GM19468 (cell line): ENCODE data around the gene ABHD14A.
"Not testable (repeated sequence)": the region's sequence is repeated elsewhere in the genome, so short reads cannot be mapped to it uniquely, and the experiment has no call there.

Experiments
- ATAC-seq: cut with Tn5 transposase; IDR thresholded peaks from one replicate; pipeline ENCODE4 v1.9.1; 2021; ENCODE audit warnings: mild to moderate bottlenecking, moderate library complexity, moderate number of reproducible peaks; ENCODE audit not compliant: unreplicated experiment; ENCODE audit errors: extremely low read depth

The ABHD14A gene

DNA sequence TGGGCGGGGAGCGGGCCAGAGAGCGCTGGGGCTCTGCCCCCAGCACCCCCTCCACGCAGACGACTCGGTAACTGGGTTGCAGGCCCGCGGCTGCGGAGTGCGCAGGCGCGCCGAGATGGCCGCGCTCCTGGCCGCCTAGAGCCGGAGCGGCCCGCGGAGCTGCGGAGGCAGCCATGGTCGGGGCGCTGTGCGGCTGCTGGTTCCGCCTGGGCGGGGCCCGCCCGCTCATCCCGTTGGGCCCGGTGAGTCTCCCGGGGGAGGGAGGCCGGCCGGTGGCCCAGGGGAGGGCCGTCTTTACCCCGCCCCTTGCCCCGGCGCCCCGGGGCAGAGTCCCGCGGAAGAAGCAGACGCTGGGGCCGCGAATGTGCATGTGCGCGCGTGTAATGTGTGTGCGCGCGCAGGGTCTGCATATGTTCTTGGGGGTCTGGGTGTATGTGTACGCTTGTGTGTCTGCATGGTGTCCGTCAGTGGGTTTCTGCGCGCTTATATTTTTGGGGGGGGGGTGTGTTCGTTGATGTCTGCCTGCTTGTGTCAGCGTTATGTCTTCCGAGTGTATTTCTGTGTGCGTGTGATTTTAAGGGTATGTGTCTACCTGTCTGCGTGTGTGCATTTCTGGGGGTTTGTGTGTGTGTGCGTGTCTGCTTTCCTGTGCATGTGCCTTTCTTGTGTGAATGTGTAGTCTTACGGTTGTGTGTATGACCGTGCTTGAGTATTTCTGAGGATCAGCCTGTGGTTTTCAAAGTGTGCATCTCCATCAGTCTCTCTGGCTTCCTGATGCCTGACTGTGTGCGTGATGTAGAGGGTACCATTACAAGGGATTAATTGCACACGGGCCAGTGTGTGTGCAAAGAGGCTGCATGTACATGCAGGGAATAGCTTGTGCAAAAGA lies at the start of gene ABHD14A:
Gene ABHD14A (plus strand): TSS at position 102 of the 889 bp plus-strand sequence. CDS start 72 bp downstream, at position 174.
- peak; percentile 37 for ATAC-seq

DNA sequence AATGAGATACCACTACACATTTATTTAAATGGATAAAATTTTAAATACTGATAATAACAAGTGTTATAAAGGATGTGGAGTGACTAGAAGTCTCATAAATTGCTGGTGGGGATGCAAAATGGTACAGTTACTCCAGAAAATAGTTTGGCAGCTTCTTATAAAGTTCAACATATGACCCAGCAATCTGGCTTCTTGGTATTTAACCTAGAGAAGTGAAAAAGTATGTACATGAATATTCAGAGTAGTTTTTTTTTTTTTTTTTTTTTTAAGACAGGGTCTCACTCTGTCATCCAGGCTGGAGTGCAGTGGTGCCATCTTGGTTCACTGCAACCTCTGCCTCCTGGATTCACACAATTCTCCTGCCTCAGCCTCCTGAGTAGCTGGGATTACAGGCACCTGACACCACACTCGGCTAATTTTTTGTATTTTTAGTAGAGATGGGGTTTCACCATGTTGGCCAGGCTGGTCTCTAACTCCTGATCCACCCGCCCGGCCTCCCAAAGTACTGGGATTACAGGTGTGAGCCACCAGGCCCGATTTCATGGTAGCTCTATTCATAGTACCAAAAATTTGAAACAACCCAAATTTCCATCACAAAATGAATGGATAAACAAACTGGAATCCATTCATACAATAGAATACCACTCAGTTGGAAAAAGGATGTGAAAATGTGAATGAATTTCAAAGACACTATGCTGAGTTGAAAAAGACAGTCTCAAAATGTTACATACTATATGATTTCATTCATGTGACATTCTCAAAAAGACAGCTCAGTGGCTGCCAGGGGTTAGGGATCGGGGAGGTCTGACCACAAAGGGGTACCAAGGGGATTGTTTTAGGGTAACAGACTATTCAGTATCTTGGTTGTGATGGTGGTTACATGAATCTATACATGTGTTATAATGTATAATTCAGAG lies 47.5 kb upstream of the ABHD14A start:
- no peak for ATAC-seq

DNA sequence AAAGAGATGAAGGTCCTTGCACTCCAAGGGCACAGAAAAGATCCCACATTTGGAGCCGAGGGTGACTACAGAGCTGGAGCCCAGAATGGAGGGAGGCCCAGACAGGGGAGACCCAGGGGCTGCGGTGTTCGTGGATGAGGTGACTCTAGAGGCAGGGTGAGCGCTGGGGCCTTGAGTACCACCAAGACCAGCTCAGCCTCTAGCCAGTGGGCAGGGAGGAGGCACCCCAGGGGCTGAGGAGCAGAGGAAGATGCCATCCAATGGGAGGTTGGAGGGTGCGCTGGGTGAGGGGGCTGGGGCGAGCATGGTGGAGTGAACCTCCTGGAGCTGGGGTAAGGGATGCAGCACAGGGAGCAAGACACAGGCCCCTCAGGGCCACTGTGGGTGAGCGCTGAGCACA lies 46.4 kb upstream of the ABHD14A start:
- ATAC-seq = no peak

DNA sequence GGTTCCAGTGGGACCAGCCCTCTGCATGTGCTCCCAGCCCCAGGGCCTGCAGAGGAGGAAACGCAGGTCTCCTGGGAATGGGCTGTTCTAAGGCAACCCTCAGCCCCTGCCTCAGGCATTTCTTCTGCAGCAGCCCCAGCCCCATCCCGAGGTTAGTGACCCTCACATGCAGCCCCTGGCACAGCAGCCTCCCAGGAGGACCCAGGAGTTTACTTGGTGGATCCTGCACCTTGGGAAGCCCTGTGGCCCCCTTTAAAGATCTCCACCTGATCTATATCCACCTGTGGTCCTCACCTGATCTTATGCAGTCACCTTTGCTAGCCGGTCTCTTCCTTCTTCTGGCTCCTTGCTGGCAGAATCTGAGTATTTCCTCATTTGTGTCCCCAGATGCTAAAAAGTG lies 45.9 kb upstream of the ABHD14A start:
- not testable (repeated sequence) for ATAC-seq

DNA sequence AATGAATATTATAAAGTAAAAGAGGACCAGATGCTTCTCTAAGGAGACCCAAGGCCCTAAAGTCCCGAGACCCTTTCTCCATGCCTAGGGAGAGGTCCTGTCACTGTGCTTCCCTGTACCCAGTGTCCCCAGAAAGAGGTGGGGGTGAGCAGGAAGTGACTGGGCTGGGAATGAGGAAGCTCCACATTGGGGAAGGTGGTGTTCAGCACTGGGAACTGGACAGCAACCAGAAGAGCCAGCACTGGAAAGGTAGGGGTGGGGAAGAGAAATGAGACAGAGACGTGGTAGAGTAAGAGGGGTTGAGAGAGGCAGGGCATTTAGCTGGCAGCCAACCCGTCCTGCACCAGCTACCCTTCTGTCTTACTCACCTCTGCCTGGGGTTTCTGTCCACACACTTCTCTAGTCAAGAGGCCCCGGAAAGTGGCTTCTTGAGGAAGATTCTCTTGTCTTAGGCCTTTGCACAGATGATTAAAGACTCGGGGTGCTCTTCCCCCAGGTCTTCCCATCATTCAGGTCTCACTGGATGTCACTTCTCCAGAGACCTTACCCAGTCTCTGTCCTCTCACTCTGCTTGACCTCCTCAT lies 45.4 kb upstream of the ABHD14A start:
- ATAC-seq = no peak

DNA sequence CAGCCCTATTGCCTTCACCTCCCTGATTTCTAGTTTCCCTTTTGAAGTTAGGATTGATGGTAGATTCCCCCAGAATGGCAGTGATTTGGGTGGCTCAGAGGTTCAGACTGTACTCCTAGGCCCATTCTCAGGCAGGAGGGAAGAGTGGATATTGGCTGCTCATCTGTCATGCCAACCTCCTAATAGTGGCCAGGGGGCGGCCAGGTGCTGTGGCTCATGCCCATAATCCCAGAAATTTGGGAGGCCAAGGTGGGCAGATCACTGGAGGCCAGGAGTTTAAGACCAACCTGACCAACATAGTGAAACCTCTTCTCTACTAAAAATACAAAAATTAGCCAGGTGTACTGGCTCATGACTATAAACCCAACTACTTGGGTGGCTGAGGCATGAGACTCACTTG lies 44.4 kb upstream of the ABHD14A start:
- ATAC-seq = no peak

DNA sequence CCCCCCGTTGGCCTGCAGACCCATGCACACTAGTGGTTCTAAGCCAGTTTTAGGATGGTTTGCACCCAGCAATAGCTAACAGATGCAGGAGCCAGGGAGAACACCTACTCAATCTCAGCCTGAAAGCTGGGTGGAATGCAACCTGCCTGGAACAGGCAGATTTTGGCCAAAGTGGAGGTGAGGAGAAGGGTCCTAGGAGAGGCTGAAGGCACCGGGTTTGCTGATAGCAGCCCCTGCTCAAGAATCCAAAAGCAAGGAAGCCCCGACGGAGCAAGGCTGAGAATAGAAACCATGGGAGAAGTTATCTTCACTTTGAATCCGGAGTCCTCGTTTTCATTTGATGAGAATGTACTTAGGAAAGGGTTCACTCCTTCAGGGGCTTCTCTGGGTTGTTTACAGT lies 43.1 kb upstream of the ABHD14A start:
- no peak for ATAC-seq

DNA sequence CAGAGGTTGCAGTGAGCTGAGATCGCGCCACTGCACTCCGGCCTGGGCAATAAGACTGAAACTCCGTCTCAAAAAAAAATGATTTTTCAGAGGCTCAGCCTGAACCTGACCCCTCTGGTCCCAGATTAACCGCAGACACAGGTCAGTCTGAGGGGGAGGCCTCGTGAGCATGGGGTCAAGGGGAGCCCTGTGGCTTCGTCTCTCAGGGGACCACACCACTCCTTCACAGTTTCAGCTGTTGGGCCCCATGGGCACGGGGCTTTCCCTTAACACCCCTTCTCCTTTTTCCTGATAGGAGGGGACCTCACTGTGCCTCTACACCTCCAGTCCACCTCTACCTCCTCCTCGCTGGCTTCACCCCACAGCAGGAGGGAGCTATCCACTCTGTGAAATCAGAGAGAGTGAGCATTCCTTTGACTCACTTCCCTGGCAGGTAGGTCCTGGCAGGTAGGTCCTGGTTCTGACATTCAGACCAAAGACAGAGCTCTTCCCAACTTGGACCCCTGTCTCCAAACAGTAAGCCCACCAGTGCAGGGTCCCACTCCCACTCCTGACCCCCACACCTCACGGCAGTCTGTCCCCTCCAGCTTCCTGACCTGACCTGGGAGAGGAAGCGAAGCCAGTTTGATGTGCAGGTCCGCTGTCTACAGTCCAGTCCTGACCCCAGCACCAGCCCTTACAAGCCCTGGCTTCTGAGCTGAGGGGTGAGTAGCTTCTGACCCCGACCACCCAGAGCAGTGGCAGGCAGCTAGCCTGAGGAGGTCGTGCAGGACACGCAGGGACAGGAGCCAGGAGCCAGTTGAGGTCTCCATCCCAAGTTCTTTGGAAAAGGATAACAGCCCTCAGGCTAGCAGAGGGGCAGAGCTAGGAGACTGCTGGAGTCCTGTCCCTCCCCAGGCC lies 42.1 kb upstream of the ABHD14A start:
- ATAC-seq = no peak

DNA sequence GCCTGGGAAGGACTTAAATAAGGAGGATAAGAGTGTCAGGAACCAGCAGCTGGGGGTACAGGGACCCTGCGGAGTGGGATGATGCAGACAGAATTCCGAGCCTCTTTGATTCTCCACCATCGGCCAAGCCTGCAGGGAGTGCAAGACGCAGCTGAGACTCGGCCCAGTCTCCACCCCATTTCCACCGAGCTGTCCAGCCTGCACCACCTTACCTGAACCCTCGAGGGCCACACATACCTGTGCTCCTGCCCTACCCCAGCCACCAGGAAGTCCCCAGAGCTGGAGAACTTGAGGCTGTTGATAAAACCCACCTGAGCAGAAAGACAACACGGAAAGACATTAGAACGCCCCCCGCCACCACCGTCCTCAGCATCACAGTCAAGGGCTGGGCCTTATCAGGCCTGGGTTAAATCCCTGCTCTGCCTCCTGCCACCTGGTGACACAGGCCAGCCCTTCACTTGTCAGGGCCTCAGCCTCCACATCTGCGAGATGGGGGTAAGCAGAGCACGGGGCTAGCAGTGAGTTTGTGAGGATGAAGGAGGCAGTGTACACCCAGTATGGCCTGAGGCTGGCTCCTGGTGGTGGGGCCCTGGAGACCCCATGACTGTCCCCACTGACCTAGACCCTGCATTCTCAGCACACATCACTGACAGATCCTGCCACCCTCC lies 41.3 kb upstream of the ABHD14A start:
- no peak for ATAC-seq

DNA sequence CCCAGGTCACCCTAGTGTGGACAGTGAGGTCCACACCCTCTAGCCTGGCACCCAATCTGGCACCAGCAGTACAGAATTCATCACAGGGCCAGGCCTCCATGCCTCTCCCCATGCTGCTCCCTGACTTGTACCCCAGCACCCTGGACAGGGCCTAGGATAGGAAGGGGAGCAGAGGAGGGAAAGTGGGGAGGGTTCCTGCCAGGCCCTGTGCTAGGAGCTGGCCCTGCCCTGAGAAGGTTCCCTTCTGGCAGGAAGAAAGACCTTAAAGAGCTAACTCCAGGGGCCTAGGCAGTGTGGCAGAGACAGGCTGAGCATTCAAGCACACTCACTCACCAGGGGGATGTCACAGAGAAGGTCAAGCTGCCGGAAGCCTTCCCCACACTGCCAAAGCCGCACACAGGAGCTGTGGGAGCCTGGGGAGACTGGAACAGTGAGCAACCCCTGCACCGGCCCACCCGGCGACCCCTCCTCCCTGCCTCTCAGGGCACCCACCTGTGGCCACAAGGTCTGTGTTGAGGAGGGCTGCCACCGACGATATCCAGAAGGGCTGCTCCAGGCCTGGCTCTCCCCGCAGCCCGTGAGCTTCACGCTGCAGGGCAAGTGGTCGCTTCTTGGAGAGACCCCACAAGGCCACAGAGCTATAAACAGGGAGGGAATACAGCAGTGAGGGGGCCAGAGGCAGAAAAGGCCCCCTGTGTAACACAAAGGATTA lies 40.6 kb upstream of the ABHD14A start:
- ATAC-seq = no peak

DNA sequence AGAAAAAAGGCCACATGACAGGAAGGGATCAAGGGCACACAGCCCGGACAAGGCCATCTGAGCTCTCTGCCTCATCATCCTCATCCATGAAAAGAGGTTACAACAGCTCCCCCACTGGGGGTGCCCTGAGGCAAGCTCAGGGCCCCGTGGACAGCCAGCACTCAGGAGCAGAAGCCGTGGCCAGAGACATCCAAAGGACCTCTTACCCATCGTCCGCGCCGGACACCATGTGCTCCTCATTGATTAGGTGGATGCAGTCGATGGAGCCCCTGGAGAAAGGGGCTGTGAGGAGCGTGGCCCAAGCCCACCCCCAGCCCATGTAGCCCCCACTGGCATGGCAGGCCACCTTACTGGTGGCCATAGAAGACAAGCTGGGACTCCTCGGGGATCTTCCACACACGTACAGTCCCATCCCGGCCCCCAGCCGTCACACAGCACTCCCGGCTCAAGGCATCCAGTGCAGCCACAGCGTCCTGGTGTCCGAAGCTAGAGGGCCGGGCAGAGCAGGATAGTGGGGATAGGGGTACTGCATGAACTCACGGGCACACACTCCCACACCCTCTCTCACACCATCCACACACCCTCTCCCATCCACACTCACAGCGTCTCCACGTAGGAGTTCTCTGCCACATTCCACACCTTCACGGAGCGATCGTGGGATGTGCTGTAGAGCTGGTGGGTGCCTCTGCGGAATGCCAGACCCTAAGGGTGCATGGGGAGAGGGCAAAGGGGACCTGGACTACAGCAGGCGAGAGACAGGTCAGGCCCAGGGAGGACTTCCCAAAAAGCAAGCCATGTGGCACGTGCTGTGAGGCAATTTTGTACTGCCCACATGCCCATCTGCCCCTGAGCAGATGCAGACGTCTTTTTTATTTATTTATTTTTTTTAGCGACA lies 39.6 kb upstream of the ABHD14A start:
- ATAC-seq = no peak

DNA sequence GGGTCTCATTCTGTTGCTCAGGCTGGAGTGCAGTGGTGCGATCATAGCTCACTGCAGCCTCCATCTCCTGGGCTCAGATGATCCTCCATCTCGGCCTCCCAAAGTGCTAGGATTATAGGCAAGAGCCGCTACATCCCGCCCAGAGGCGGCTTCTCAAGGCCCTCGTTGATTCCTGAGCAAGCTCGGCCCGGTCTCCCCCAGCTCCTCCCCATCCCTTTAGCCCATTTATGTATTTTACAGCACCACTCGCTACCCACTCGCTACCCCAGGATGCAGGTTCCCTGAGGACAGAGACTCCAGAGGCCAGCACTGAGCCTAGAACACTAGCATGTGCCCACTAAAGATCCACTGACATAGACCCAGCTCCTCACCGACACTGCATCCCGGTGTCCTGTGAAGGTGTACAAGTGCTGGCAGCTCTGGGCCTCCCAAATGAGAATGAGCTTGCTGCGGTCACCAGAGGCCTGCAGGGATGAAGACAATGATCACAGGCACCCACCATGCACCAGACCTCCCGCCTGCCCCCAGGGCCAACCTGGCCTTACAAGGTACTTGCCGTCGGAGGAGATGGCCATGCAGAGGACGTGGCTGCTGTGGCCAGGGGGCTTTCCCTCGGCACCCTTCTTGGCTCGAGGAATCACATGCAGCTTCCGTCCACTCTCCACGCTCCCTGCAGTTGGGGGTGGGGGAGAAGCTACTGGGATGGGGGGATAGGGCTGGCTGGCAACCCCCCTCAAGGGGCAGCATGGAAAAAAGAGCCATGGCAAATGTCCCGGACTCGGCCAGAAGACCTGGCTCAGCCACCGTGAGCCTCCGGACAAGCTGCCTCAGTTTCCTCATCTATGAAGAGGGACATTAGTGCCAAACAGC lies 38.7 kb upstream of the ABHD14A start:
- ATAC-seq = no peak

DNA sequence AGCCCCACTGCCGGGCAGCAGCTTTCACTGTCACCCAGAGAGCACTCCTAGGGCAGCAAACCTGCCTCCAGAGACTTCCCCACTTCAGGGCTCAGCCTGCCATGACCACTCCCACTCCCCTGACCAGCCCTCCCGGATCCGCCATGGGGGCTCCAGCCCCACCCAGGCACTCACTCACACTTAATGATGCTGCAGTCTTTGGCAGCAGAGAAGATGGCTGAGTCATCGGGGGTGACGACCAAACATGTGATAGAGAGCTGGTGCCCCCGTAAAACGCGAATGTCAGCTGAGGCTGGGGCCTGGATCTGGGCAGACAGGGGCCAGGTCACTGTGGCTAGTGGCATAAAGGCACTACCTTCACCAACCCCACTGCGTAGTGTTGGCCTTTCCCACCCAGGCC lies 37.9 kb upstream of the ABHD14A start:
- no peak for ATAC-seq

DNA sequence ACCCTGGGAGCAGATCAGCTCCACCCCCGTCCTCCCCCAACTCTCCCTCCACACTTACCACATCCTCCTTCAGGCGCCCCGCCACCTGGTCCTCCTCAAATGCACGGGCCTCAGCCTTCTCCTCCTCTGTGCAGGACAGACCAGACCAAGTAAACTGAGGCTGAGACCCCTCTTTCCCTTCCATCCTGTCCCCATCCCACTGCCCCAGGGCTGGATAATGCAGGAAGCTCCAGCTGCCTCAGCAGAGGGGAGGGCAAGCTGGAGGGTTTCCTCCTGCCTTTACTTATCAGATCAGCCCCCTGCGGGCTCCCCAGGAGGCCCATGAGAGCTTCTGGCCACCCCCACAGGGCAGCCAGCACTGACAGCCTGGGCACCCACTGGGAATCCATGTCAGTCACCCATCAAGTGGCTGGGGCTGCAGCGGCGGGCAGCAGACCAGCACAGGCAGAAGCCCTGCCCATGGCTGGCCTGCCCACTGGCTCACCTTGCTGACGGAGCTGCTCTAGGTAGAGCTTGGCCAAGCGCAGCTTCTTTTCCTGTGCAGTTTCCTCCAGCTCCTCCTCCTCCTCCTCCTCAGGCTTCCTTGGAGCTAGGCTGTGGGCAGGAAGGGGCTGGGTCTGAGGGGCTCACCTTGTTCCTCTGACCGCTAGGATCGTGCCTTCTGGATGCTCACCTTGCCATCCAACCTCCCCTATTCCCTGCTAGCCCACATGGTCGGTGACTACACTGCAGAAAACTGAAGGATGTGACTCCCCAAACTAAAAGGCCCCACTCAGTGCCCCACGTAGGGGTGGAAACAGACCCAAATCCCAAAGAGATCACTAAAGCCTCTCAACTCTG lies 37.0 kb upstream of the ABHD14A start:
- no peak for ATAC-seq

DNA sequence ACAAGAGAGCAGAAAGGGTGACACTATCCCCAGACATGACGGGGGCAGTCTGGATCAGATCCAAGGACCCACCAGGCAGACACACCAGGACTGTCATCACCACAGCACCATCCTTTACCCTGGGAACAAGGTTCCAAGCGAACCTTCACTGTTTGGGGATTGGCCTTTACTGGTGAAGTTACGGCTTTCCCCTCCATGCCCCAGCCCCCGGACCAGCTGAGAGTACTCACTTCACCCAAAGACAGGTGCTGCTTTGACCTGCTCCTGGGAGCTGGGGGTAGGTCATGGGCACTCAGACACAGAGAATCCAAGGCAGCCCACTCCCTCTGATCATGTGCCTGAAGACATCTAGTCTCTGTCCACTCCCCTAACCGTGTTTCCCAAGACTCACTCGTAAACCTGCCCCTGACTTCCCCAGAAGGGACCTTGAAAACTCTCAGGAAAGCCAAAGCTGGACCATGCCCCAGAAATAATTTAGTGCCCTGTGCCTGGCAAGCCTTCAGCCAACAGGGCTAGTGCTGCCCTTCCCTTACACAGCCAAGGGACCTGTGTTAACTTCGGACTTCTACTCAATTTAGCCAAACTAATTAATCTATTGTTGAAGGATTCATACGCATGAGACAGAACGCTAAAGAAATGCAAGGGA lies 36.0 kb upstream of the ABHD14A start:
- no peak for ATAC-seq
